OCI-LY1 (cell line): ENCODE measurements around the gene DCTN4.

Experiments used
- H2AFZ ChIP-seq: fragments of 200-600 bp; sonication (generic), shearing (Covaris generic); 2 replicates; pipeline ENCODE4 v1.6.0; 2014; ENCODE audit warnings: antibody characterized with exemption, mild to moderate bottlenecking, low read length
- H3F3A ChIP-seq: fragments of 200-600 bp; sonication (generic), shearing (Covaris generic); 2 replicates; pipeline ENCODE4 v1.6.0; 2014; ENCODE audit warnings: mild to moderate bottlenecking, antibody characterized with exemption, low read length, moderate library complexity; ENCODE audit not compliant: insufficient read depth
- H3K27ac ChIP-seq: fragments of 200-600 bp; sonication (generic); 2 replicates; pipeline ENCODE4 v1.5.1; 2014; ENCODE audit warnings: low read length, mixed run types, mild to moderate bottlenecking, low read depth; ENCODE audit not compliant: poor library complexity, severe bottlenecking
- H3K27me3 ChIP-seq: fragments of 200-600 bp; sonication (generic); 2 replicates; pipeline ENCODE4 v1.6.0; 2014; ENCODE audit warnings: antibody characterized with exemption, mild to moderate bottlenecking, low read length, moderate library complexity; ENCODE audit not compliant: insufficient read depth
- H3K36me3 ChIP-seq: fragments of 200-600 bp; sonication (generic); 2 replicates; pipeline ENCODE4 v1.6.1; 2014; ENCODE audit warnings: mild to moderate bottlenecking, antibody characterized with exemption, low read length, moderate library complexity, mixed read lengths; ENCODE audit not compliant: insufficient read depth
- H3K4me1 ChIP-seq: fragments of 200-600 bp; sonication (generic); 2 replicates; pipeline ENCODE4 v1.5.1; 2014; ENCODE audit warnings: mild to moderate bottlenecking, low read length, moderate library complexity; ENCODE audit not compliant: insufficient read depth, severe bottlenecking
- H3K4me2 ChIP-seq: fragments of 200-600 bp; sonication (generic), shearing (Covaris generic); 2 replicates; pipeline ENCODE4 v1.6.1; 2014; ENCODE audit warnings: low read length
- H3K4me3 ChIP-seq: fragments of 200-600 bp; sonication (generic); 2 replicates; pipeline ENCODE4 v1.5.1; 2014; ENCODE audit warnings: low read length, low read depth, mild to moderate bottlenecking, mixed read lengths; ENCODE audit not compliant: poor library complexity, severe bottlenecking
- H3K79me2 ChIP-seq: fragments of 200-600 bp; shearing (Covaris generic); 2 replicates; pipeline ENCODE4 v1.6.1; 2016; ENCODE audit warnings: mixed run types, low read length, mixed read lengths; ENCODE audit not compliant: insufficient read depth
- H3K9ac ChIP-seq: fragments of 200-600 bp; sonication (generic), shearing (Covaris generic); 2 replicates; pipeline ENCODE4 v1.6.1; 2014; ENCODE audit warnings: mild to moderate bottlenecking, low read length, mixed read lengths
- H3K9me2 ChIP-seq: fragments of 200-600 bp; sonication (generic), shearing (Covaris generic); 2 replicates; pipeline ENCODE4 v1.6.1; 2014; ENCODE audit warnings: low read depth, mild to moderate bottlenecking, low read length, mixed read lengths
- H3K9me3 ChIP-seq: fragments of 200-600 bp; shearing (Covaris generic); 2 replicates; pipeline ENCODE4 v1.6.1; 2014; ENCODE audit warnings: low read length, mixed read lengths
- H4K20me1 ChIP-seq: fragments of 200-600 bp; sonication (generic), shearing (Covaris generic); 2 replicates; pipeline ENCODE4 v1.6.0; 2016; ENCODE audit warnings: mild to moderate bottlenecking, low read length; ENCODE audit not compliant: insufficient read depth
- EZH2 ChIP-seq: fragments of 200-600 bp; sonication (generic), shearing (Covaris generic); IDR thresholded peaks from 2 replicates; pipeline ENCODE4 v1.8.0; 2017; ENCODE audit warnings: borderline replicate concordance, mixed run types, mild to moderate bottlenecking, antibody characterized with exemption, low read length, moderate library complexity, mixed read lengths
- TF ChIP-seq, protein P1 (sequence below): fragments of 200-600 bp; sonication (generic), shearing (Covaris generic); IDR thresholded peaks from 2 replicates; pipeline ENCODE4 v1.5.1; 2017; ENCODE audit warnings: mild to moderate bottlenecking, antibody characterized with exemption, low read length, moderate library complexity, mixed read lengths

The DCTN4 gene

DNA sequence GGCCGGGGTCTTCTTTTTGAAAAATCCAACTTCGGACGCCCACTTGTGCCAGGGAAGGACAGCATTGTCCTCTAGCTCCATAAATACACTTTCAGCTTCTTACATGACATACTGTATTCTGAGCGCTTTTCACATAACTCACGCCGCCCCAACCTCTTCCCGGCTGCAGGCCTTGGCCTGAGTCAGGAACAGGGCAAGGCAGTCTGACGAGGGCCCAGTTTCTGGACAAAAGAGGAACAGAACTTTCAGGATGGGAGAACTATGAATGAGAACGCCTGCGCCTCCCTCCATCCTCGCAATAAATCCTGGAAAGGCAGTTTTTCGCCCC lies 650 bp downstream of the DCTN4 start:
- H2AFZ ChIP-seq = no peak overlapping the region
- peaks cover 34% of the 10 kb centered on the region for H3K36me3 ChIP-seq
- TF ChIP-seq, protein P1, sequence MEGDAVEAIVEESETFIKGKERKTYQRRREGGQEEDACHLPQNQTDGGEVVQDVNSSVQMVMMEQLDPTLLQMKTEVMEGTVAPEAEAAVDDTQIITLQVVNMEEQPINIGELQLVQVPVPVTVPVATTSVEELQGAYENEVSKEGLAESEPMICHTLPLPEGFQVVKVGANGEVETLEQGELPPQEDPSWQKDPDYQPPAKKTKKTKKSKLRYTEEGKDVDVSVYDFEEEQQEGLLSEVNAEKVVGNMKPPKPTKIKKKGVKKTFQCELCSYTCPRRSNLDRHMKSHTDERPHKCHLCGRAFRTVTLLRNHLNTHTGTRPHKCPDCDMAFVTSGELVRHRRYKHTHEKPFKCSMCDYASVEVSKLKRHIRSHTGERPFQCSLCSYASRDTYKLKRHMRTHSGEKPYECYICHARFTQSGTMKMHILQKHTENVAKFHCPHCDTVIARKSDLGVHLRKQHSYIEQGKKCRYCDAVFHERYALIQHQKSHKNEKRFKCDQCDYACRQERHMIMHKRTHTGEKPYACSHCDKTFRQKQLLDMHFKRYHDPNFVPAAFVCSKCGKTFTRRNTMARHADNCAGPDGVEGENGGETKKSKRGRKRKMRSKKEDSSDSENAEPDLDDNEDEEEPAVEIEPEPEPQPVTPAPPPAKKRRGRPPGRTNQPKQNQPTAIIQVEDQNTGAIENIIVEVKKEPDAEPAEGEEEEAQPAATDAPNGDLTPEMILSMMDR = no peak
- no peak for TF ChIP-seq EZH2
- H3K27me3 ChIP-seq = no peaks in the 10 kb centered on the region
- peak overlapping the region; percentile 85 for H3K9ac ChIP-seq
- H3K9me3 ChIP-seq = no peaks in the 10 kb centered on the region
- H3F3A ChIP-seq = no peaks in the 10 kb centered on the region
- peak overlapping the region; percentile 84 for H3K27ac ChIP-seq
- H3K9me2 ChIP-seq = no peaks in the 10 kb centered on the region
- H4K20me1 ChIP-seq = no peaks in the 10 kb centered on the region
- H3K4me3 ChIP-seq = peak overlapping the region; percentile 79
- peaks cover 18% of the 10 kb centered on the region for H3K4me1 ChIP-seq
- peaks cover 20% of the 10 kb centered on the region for H3K79me2 ChIP-seq
- H3K4me2 ChIP-seq = peak overlapping the region; percentile 75

DNA sequence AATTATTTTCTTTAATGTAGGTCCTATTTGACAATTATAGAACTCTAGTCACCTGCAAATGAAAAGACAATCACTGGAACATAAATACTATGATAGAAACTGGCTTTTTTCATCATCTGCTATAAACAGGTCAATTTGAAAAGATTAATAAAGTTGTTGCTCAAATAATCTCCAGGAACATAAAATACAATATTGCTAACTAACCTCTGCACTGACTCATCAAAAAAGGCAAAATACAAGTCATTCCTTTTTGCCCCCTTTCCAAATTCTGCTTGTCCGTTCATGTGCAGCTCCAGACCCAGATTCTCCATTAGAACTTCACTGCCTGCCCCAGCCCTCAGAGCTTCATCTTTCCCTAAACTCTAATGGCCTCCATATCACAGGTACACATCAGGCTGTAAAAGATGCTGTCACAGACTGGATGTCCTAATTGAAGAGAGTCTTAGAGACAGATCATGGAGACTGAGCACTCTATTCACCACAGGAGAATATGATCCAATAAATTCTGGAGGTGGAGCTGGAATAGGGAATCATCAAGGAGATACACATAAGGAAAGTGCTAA lies 1.6 kb downstream of the DCTN4 start:
- H3K9ac ChIP-seq = peak overlapping the region; percentile 85
- no peaks in the 10 kb centered on the region for H3K9me2 ChIP-seq
- peaks cover 44% of the 10 kb centered on the region for H3K36me3 ChIP-seq
- H3K27ac ChIP-seq = no peak overlapping the region
- TF ChIP-seq EZH2 = no peak
- TF ChIP-seq, protein P1 = no peak
- H4K20me1 ChIP-seq = no peaks in the 10 kb centered on the region
- no peaks in the 10 kb centered on the region for H3K27me3 ChIP-seq
- peak overlapping the region; percentile 75 for H3K4me2 ChIP-seq
- H3F3A ChIP-seq = no peaks in the 10 kb centered on the region
- peaks cover 23% of the 10 kb centered on the region for H3K79me2 ChIP-seq
- peak overlapping the region; percentile 79 for H3K4me3 ChIP-seq
- H3K4me1 ChIP-seq = peaks cover 18% of the 10 kb centered on the region
- no peaks in the 10 kb centered on the region for H3K9me3 ChIP-seq
- H2AFZ ChIP-seq = no peak overlapping the region

DNA sequence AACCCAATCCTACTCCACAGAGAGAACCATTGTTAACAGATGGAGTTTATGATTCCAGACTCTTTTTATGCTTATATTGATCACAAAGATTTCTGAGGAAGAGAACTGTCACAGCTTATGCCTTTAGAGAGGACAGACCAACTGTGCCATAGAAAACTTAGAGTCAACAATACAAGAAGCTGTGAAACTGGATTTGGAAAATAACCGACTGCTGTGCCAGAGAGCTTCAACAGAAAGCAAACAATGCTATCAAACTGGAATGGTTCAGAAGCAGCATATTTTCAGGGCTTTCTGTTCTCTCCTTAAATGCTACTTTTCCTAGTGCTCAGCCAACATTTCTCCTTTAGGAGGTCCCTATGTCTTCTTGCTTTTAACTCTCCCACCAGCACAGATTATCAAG lies 5.0 kb downstream of the DCTN4 start:
- Histone ChIP-seq H3K36me3 (peaks cover 76% of the 10 kb centered on the region), H3K4me3 (no peak overlapping the region), H3K9ac (no peak overlapping the region), H3K27me3 (no peaks in the 10 kb centered on the region), H4K20me1 (no peaks in the 10 kb centered on the region), H3F3A (no peaks in the 10 kb centered on the region), H3K27ac (no peak overlapping the region), H3K9me2 (no peaks in the 10 kb centered on the region), H3K4me2 (no peak overlapping the region), H3K9me3 (no peaks in the 10 kb centered on the region), H2AFZ (no peak overlapping the region), H3K79me2 (peaks cover 35% of the 10 kb centered on the region), H3K4me1 (peaks cover 16% of the 10 kb centered on the region)
- TF ChIP-seq, protein P1 = no peak
- TF ChIP-seq EZH2 = no peak
